K562 (cell line): ENCODE measurements around the gene KPNA1. TPM values are rescaled to one million over a fixed set of nuclear protein-coding genes. Genes with fewer than 3 reads are reported as not detected.

ENCODE experiments used
- ATAC-seq: fragments of 200-7000 bp; cut with Tn5 transposase; 3 replicates; pipeline ENCODE4 v1.9.1; 2020; ENCODE audit warnings: moderate library complexity
- BruUV-seq: library from RNA; stranded (reverse); fragments of 400-500 nt; replicated peaks from 2 replicates; lab custom pipeline; 2021; lab: Mats Ljungman, UMichigan
- CTCF ChIA-PET: fragments of 300-600 bp; formaldehyde crosslinking; extraction: SDS; loops from one replicate; lab custom pipeline; 2021; ENCODE audit warnings: low intra/inter-chr PET ratio; lab: Yijun Ruan, JAX
- POLR2A ChIA-PET: fragments of 300-600, 350-650 bp; sonication (Branson Sonifier 250); formaldehyde crosslinking; extraction: SDS; loops from one replicate; lab custom pipeline; 2021; ENCODE audit warnings: antibody characterized with exemption, inconsistent platforms; lab: Yijun Ruan, JAX
- DNase-seq, 4 experiments: peaks; one replicate each; pipeline versions ENCODE4 v3.0.0 to v3.0.0-alpha.2; 2011 to 2018; ENCODE audit warnings: low spot score in 3 of 4, mixed read lengths in 3 of 4; ENCODE audit errors: extremely low read depth in 1 of 4
- FAIRE-seq: peaks from 2 replicates; lab custom pipeline; 2011; peaks lifted over from hg19 to GRCh38; lab: Jason Lieb, UNC
- H2AFZ ChIP-seq: 2 replicates; pipeline ENCODE4 v1.6.0; 2011; ENCODE audit warnings: low read depth, low read length, control low read depth, inconsistent platforms
- H3K27ac ChIP-seq: fragments of 200-600 bp; 3 replicates; pipeline ENCODE4 v1.8.0; 2011; ENCODE audit warnings: low read depth, mild to moderate bottlenecking, control low read depth, inconsistent platforms, low read length, moderate library complexity, mixed read lengths; ENCODE audit errors: extremely low read depth
- H3K27me3 ChIP-seq, 2 experiments: fragments of 300-600 bp in 1 of 2; 2 replicates in 1 of 2; 3 replicates in 1 of 2; pipeline versions ENCODE4 v1.6.0 to v1.8.0; 2011; ENCODE audit warnings: inconsistent platforms in 2 of 2, low read length in 2 of 2, mild to moderate bottlenecking in 1 of 2, mixed read lengths in 1 of 2, moderate library complexity in 1 of 2; ENCODE audit not compliant: control insufficient read depth in 2 of 2, insufficient read depth in 2 of 2
- H3K36me3 ChIP-seq: fragments of 300-600 bp; 3 replicates; pipeline ENCODE4 v1.8.0; 2011; ENCODE audit warnings: mild to moderate bottlenecking, low read length, inconsistent platforms; ENCODE audit not compliant: control insufficient read depth, insufficient read depth
- H3K4me1 ChIP-seq, 2 experiments: fragments of 200-600 bp in 1 of 2; replicated peaks in 1 of 2; 2 replicates in 1 of 2; 3 replicates in 1 of 2; pipeline versions ENCODE4 v1.5.1 to v1.8.0; 2011; ENCODE audit warnings: inconsistent platforms in 2 of 2, low read length in 2 of 2, mild to moderate bottlenecking in 1 of 2, mixed read lengths in 1 of 2, moderate library complexity in 1 of 2; ENCODE audit not compliant: control insufficient read depth in 2 of 2, insufficient read depth in 2 of 2
- H3K4me2 ChIP-seq: 2 replicates; pipeline ENCODE4 v1.6.1; 2011; ENCODE audit warnings: low read length, control low read depth, inconsistent platforms, mixed read lengths; ENCODE audit not compliant: insufficient read depth
- H3K4me3 ChIP-seq: fragments of 200-600 bp; sonication (generic), shearing (Covaris generic); 2 replicates; pipeline ENCODE4 v1.5.1; 2016; ENCODE audit warnings: control low read depth, inconsistent platforms
- H3K79me2 ChIP-seq: fragments of 200-600 bp; 3 replicates; pipeline ENCODE4 v1.8.0; 2011; ENCODE audit warnings: low read length, inconsistent platforms; ENCODE audit not compliant: control insufficient read depth, insufficient read depth
- H3K9ac ChIP-seq, 2 experiments: 2 replicates each; pipeline versions ENCODE4 v1.6.0 to v1.6.1; 2011; ENCODE audit warnings: low read depth in 2 of 2, low read length in 2 of 2, control low read depth in 1 of 2, inconsistent platforms in 1 of 2, mild to moderate bottlenecking in 1 of 2, mixed read lengths in 1 of 2; ENCODE audit not compliant: insufficient read depth in 1 of 2
- H3K9me1 ChIP-seq: one replicate; pipeline ENCODE4 v1.6.0; 2011; ENCODE audit warnings: inconsistent platforms, mild to moderate bottlenecking, low read length, moderate library complexity; ENCODE audit not compliant: control insufficient read depth, insufficient read depth
- H3K9me3 ChIP-seq: replicated peaks from 2 replicates; pipeline ENCODE4 v1.5.1; 2011; ENCODE audit warnings: low read depth, low read length, inconsistent platforms; ENCODE audit not compliant: control insufficient read depth, insufficient read depth
- H4K20me1 ChIP-seq: replicated peaks from 2 replicates; pipeline ENCODE4 v1.6.1; 2011; ENCODE audit warnings: low read length, inconsistent platforms, mixed read lengths; ENCODE audit not compliant: control insufficient read depth, insufficient read depth
- ARID3B ChIP-seq: fragments of 250-450 bp; sonication (Bioruptor Pico); IDR thresholded peaks from 2 replicates; pipeline ENCODE4 v1.4.0; 2020; ENCODE audit warnings: borderline replicate concordance
- CBFA2T2 ChIP-seq: fragments of 450-650 bp; conservative IDR thresholded peaks from 2 replicates; pipeline ENCODE4 v1.6.1; 2017; ENCODE audit warnings: mild to moderate bottlenecking
- E2F1 ChIP-seq: sonication (generic); formaldehyde crosslinking; IDR thresholded peaks from 2 replicates; pipeline ENCODE4 v1.8.1; 2023; ENCODE audit warnings: mild to moderate bottlenecking, missing genetic modification reagents, moderate library complexity
- FOXM1 ChIP-seq, 2 experiments: fragments of 450-650 bp in 1 of 2; sonication (generic) in 1 of 2; formaldehyde crosslinking in 1 of 2; IDR thresholded peaks; 2 replicates each; pipeline versions ENCODE4 v1.6.1 to v1.9.0; 2017 to 2022; ENCODE audit warnings: low read depth in 2 of 2, mild to moderate bottlenecking in 2 of 2, missing genetic modification reagents in 1 of 2, moderate library complexity in 1 of 2
- GATAD2B ChIP-seq: fragments of 450-650 bp; IDR thresholded peaks from 2 replicates; pipeline ENCODE4 v1.6.1; 2017; ENCODE audit warnings: mild to moderate bottlenecking, borderline replicate concordance
- HOXB6 ChIP-seq: fragments of 250-450 bp; sonication (Bioruptor Pico); IDR thresholded peaks from 2 replicates; pipeline ENCODE4 v1.5.1; 2022; ENCODE audit warnings: mild to moderate bottlenecking, borderline replicate concordance
- MBD2 ChIP-seq: sonication (generic); IDR thresholded peaks from 2 replicates; pipeline ENCODE4 v1.6.1; 2016; ENCODE audit warnings: low read depth, borderline replicate concordance
- MXI1 ChIP-seq: IDR thresholded peaks from 2 replicates; pipeline ENCODE4 v1.6.1; 2011; ENCODE audit warnings: low read depth, mild to moderate bottlenecking, improper control_type of control experiment, low read length
- PTBP1 ChIP-seq: fragments of 200-400 bp; formaldehyde crosslinking; IDR thresholded peaks from 2 replicates; pipeline ENCODE4 v1.6.1; 2017; ENCODE audit warnings: low read depth, low read length
- ZNF316 ChIP-seq: fragments of 450-650 bp; IDR thresholded peaks from 2 replicates; pipeline ENCODE4 v1.6.1; 2016
- WGBS: fragments of 100-300 bp; shearing (Covaris generic); methylation state at CpG from one replicate; pipeline ENCODE4 v1.1.6; 2016; ENCODE audit warnings: low coverage, mixed read lengths; ENCODE audit not compliant: insufficient coverage; ENCODE audit errors: missing lambda C conversion rate; 5-methylcytosine and 5-hydroxymethylcytosine counted together
- in situ Hi-C: fragments of 300-500 bp; cut with MboI; formaldehyde crosslinking; loops from 4 replicates; pipeline ENCODE4 v1.15.0; 2018; ENCODE audit warnings: inconsistent platforms, mixed read lengths
- intact Hi-C: fragments of 100-400 bp; cut with micrococcal nuclease; formaldehyde crosslinking; loops from 2 replicates; pipeline ENCODE4 v1.14.2; 2022
- polyA plus RNA-seq, 8 experiments: library from polyadenylated mRNA; depleted of rRNA in 4 of 8; stranded (reverse) in 5 of 8; unstranded in 3 of 8; fragments of >200 nt; fragmentation: Nextera tagmentation in 2 of 8; fragmentation: Illumina TruSeq in 1 of 8; extraction: Ambion mirVana in 2 of 8; extraction: Trizol in 1 of 8; gene quantifications; 2 replicates each; pipeline versions ENCODE4 v1.2.1 to v1.2.3, GENCODE V29; 2011 to 2014; ENCODE audit warnings: inconsistent platforms in 1 of 8, missing spikeins in 1 of 8
- total RNA-seq, 7 experiments: library from RNA; depleted of rRNA in 6 of 7; stranded (reverse); fragments of >200 nt in 6 of 7; fragmentation: Illumina TruSeq in 2 of 7; extraction: Trizol in 2 of 7; gene quantifications; 2 replicates each; pipeline versions ENCODE4 v1.2.1 to v1.2.3, GENCODE V29; 2011 to 2021; ENCODE audit warnings: low replicate concordance in 1 of 7

The KPNA1 gene
- total and polyA plus RNA-seq, 9 of the 15 experiments (the other 6 are each of a cell fraction or from before 2014, with no cell fraction given), result 9.3 to 53.8 (median 33.5) TPM

GRCh38 chr3:122462406-122462805 is 52.3 kb downstream of the KPNA1 start (continued):
- no peak for TF ChIP-seq HOXB6
- no peak for TF ChIP-seq MXI1
- no peak for TF ChIP-seq MBD2
- TF ChIP-seq ARID3B (CRISPR knock-in tag), result no peak
- no peak for TF ChIP-seq PTBP1
- no peak for TF ChIP-seq FOXM1 (IDR thresholded peaks at IDR 0.05; ENCODE audit: low read depth)
- no peak for TF ChIP-seq FOXM1 (CRISPR knock-in tag; IDR thresholded peaks at IDR 0.05; ENCODE audit: low read depth)
- TF ChIP-seq E2F1 (CRISPR knock-in tag), result no peak
- TF ChIP-seq CBFA2T2, result no peak

- peaks cover 78% of the 10 kb centered on the region for H3K36me3 ChIP-seq
- intact Hi-C loops, result no loop called here
- H3K9me3 ChIP-seq, result no peaks in the 10 kb centered on the region
- no peak overlapping the region for H3K4me3 ChIP-seq
- no peaks in the 10 kb centered on the region for H3K27me3 ChIP-seq
- 97% methylated on average over 3 of the region's 3 CpGs for WGBS
- in situ Hi-C loops, result no loop called here
- no peak overlapping the region for H3K27ac ChIP-seq
- no peak overlapping the region for H3K9ac ChIP-seq
- no peak for ATAC-seq
- TF ChIP-seq ZNF316 (0 out of 2 replicates have a peak, but pooled peaks have one; percentile 3), GATAD2B (no peak)
- ChIA-PET CTCF (no interaction called here), POLR2A (no interaction called here)
- no peak overlapping the region for H3K4me2 ChIP-seq
- no peaks in the 10 kb centered on the region for H3K4me1 ChIP-seq
- no peaks in the 10 kb centered on the region; the same call in 2 of the 3 replicates for H3K79me2 ChIP-seq
- H4K20me1 ChIP-seq, result no peaks in the 10 kb centered on the region
- no peak for DNase-seq
- no TSS peak for BruUV-seq
- FAIRE-seq, result peak; percentile 44
- H3K9me1 ChIP-seq, result no peaks in the 10 kb centered on the region
- no peak overlapping the region for H2AFZ ChIP-seq
Measured at GRCh38 chr3:122461806-122462205, 52.9 kb downstream of the KPNA1 start.
